Measurements from ENCODE around the gene TRIM37.

The TRIM37 gene

GRCh38 chr17:59027750-59028149, 78.9 kb downstream of the TRIM37 start:
- no peak for FAIRE-seq

DNA sequence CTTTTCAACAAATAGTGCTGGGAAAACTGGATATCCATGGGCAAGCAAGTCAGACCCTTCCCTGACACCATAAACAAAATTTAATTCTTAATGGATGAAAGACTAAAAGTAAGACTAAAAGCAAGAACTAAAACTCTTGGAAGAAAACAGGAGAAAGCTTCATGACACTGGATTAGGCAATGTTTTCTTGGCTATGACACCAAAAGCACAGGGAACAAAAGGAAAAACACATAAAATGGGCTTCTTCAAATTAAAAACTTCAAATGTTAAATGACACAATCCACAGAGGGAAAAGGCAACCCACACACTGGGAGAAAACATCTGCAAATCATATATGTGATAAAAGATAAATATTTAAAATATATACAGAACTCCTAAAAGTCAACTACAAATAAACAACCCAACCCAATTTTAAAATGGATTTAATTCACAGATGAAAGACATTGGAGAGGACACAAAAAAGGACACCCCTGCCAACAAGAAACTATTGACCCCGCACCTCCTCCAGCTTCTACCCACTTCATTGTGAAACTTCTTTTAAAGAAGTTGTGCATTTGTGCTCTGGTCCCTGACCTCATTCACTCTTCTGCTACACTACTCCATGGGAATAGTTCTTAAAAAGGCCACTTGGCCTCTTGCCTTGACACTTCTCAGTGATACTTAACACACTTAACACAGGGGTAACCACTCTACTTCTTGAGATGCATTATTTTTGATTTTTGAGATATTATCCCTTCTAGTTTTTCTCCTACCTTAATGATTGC, 80.3 kb downstream of the TRIM37 start:
- FAIRE-seq = no peak

DNA sequence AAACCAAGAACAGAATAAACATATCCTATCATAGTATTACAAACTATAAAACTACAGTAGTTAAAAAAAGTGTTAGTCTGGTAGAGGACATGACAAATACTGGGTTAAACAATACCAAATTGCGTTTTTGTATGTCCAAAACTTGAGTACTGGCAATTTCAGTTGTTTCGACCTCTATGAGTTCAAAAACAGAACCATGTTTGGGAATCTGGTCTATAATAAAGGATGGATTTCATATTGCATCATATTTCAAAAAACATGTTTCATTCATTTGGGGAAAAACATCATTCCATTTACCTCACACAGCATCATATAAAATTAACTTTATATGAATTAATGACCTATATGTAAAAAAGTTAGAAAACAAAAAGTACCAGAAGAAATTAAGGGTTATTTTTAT, 81.8 kb downstream of the TRIM37 start:
- FAIRE-seq = no peak

GRCh38 chr17:59018019-59018418, 88.7 kb downstream of the TRIM37 start:
- FAIRE-seq = no peak

DNA sequence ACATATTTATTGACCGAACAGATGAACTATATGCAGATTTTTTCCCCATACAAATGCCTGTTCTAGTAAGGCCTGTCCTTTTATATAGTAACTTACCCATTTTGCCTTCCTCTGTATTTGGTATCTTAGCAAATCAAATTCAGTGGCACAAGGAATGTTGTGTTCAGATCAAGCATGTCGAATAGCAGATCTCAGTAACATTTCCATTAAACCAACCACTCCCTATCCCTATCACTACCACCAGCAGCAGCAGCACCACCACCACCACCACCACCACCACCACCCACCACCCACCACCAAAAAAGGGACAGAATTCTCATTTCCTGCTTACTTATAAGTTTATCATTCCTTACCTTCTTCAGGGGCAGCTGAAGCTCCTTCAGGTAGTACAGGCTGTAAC, 94.7 kb downstream of the TRIM37 start:
- no peak for FAIRE-seq

DNA sequence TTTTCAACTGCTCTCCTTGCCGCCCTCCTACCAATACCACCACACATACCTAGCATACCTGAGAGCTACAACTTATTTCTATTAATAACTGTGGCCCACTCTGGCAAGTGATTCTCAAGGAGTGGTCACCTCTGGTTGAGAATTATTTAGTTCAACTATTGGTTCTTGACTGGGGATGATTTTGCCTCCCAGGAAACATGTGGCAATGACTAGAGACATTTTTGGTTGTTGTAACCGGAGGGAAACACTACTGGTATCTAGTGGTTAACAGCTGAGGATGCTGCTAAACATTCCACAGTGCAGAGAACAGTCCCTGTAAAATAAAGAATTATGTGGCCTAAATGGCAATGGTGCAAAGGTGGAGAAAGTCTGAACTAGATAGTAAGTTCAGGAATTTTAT, 96.7 kb downstream of the TRIM37 start:
- no peak for FAIRE-seq

- no peak for FAIRE-seq
These were observed 97.9 kb downstream of the TRIM37 start for GRCh38 chr17:59008737-59009136.

- no peak for FAIRE-seq
These were observed 98.7 kb downstream of the TRIM37 start for GRCh38 chr17:59007995-59008394.

GRCh38 chr17:59004338-59005111, 102.2 kb downstream of the TRIM37 start:
- FAIRE-seq = peak; percentile 92

GRCh38 chr17:59003860-59004259, 102.8 kb downstream of the TRIM37 start:
- no peak for FAIRE-seq

DNA sequence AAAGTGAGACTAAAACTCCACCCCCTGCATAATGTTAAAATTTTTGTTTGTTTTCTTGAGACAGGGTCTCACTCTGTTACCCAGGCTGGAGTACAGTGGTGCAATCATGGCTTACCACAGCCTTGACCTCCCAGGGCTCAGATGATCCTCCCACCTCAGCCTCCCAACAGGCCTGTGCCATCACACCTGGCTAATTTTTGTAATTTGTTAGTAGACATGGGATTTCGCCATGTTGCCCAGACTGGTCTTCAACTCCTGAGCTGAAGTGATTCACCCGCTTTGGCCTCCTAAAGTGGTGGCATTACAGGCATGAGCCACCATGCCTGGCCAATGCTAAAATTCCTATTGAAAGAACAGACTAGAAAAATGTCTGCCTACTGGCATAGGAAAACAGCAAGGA, 103.8 kb downstream of the TRIM37 start:
- FAIRE-seq = no peak

GRCh38 chr17:59002126-59002525, 104.6 kb downstream of the TRIM37 start:
- FAIRE-seq = no peak

DNA sequence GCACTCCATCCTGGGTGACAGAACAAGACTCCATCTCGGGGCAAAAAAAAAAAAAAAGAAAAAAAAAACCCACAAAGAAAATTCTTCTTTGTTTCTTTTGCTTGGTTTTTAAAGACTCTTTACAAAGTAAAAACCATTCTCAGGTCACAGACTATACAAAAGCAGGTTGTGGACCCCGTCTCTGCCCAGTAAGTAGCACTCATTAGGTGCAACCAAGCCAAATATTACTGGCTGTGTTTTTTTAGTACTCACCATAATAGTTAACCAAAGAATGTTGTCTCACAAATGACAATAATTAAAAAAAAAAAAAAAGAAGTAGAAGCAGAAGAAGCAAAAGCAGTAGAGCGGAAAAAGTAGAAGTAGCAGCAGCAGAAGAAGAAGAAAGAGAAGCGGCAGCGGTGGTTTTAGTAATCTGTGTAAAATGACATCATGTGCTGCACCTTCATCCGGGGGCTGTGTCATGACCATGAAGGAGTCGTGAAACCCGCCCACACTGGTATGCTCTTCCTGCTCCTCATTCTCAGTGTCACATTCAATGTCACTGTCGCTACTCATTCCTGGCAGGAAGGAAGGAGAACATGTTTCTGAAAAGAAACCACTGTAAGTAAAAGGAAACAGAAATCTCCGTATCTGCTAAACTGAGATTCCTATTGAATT, 105.4 kb downstream of the TRIM37 start:
- no peak for FAIRE-seq

GRCh38 chr17:59000022-59000421, 106.7 kb downstream of the TRIM37 start:
- no peak for FAIRE-seq

- FAIRE-seq = no peak
These were observed 107.2 kb downstream of the TRIM37 start for GRCh38 chr17:58999500-58999899.

DNA sequence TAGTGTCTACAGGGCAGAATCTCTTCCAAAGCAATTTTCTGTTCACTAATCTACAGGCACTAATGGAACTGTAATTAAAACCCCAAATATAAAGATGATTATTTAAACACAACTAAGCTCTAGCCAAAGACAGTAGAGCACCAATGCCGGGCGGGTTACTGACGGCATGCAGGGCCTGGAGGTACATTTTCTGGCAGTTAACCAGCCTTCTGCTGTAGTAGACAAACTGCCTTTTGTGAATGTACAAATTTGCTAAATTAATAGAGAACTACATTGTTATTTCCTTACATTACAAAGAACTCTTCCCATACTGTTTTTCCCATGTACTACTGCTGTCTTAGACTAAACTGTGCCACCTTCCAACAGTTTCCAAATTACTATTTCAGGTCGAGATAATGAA, 107.8 kb downstream of the TRIM37 start:
- FAIRE-seq = no peak

GRCh38 chr17:58997756-58998553, 108.7 kb downstream of the TRIM37 start:
- FAIRE-seq = no peak

- no peak for FAIRE-seq
These were observed 109.7 kb downstream of the TRIM37 start for GRCh38 chr17:58996968-58997367.

- FAIRE-seq = no peak
These were observed 111.3 kb downstream of the TRIM37 start for GRCh38 chr17:58995247-58995940.

- no peak for FAIRE-seq
These were observed 113.4 kb downstream of the TRIM37 start for GRCh38 chr17:58993311-58993710.

GRCh38 chr17:58991718-58992331, 114.9 kb downstream of the TRIM37 start:
- no peak for FAIRE-seq

DNA sequence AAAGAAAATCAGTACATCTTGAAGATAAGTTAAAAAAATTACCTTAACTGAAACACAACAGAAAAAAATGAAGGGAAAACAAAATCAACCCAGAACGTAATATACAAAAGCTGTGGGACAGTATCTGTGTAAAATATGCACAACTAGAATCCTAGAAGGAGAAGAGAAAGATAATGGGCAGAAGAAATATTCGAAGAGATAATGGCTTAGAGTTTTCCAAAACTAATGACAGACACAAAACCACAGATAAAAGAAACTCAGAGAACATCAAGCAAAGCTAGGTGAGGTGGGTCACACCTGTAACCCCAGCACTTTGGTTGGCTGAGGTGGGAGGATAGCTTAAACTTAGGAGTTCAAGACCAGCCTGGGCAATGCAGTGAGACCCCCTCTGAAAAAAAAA, 117.1 kb downstream of the TRIM37 start:
- FAIRE-seq = no peak

Data from TTC549 (cell line).